22Rv1 (cell line): ENCODE data around the gene PLXNA4.

Source experiments
- ZFX ChIP-seq: fragments of 450-650 bp; IDR thresholded peaks from 2 replicates; pipeline ENCODE4 v1.6.1; 2017; ENCODE audit warnings: antibody characterized with exemption, borderline replicate concordance
- TF ChIP-seq, protein P1 (sequence below): fragments of 450-650 bp; IDR thresholded peaks from 2 replicates; pipeline ENCODE4 v1.5.1; 2017; ENCODE audit warnings: mild to moderate bottlenecking

DNA sequence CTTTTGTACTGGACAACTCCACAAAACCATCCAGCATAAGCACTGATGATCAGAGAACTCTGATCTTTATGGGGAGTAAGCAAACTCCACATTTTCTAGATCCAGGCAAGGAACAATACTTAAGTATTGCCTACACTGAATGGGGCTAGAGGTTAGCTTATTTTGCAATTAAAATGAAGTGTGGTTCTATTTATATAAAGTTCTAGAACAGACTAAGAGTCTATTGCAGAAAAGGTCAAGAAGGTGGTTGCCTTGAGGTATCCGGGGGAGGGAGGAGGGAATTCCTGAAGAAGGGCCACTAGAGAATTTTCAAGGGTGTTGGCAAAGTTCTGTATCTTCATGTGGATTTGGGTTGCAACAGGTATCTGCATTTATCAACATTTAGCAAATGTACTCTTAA, 477.9 kb downstream of the PLXNA4 start:
- TF ChIP-seq, protein P1, sequence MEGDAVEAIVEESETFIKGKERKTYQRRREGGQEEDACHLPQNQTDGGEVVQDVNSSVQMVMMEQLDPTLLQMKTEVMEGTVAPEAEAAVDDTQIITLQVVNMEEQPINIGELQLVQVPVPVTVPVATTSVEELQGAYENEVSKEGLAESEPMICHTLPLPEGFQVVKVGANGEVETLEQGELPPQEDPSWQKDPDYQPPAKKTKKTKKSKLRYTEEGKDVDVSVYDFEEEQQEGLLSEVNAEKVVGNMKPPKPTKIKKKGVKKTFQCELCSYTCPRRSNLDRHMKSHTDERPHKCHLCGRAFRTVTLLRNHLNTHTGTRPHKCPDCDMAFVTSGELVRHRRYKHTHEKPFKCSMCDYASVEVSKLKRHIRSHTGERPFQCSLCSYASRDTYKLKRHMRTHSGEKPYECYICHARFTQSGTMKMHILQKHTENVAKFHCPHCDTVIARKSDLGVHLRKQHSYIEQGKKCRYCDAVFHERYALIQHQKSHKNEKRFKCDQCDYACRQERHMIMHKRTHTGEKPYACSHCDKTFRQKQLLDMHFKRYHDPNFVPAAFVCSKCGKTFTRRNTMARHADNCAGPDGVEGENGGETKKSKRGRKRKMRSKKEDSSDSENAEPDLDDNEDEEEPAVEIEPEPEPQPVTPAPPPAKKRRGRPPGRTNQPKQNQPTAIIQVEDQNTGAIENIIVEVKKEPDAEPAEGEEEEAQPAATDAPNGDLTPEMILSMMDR, result no peak
- TF ChIP-seq ZFX, result no peak
